Kidney (tissue), 14 donors: ENCODE measurements around the gene LPIN3. TPM values are rescaled to one million over a fixed set of nuclear protein-coding genes. Genes with fewer than 3 reads are reported as not detected.

Experiments
- DNase-seq, 5 donors: peaks; one replicate each; pipeline ENCODE4 v3.0.0-alpha.2; 2013 to 2020
- FAIRE-seq: peaks from 2 replicates; lab custom pipeline; 2012; peaks lifted over from hg19 to GRCh38; lab: Jason Lieb, UNC
- H3K27ac ChIP-seq, 2 donors: one replicate each; pipeline ENCODE4 v1.7.0; 2013; ENCODE audit warnings: low read depth in 2 of 2, low read length in 2 of 2, inconsistent platforms in 1 of 2
- H3K27me3 ChIP-seq: one replicate; pipeline ENCODE4 v1.7.1; 2013; ENCODE audit warnings: low read length, inconsistent platforms; ENCODE audit not compliant: control insufficient read depth, insufficient read depth
- H3K36me3 ChIP-seq, 3 donors: one replicate each; pipeline versions ENCODE4 v1.7.0 to v1.7.1; 2013; ENCODE audit warnings: low read length in 3 of 3, control low read depth in 1 of 3, inconsistent platforms in 1 of 3; ENCODE audit not compliant: insufficient read depth in 3 of 3, control insufficient read depth in 2 of 3
- H3K4me1 ChIP-seq, 3 donors: one replicate each; pipeline versions ENCODE4 v1.7.0 to v1.7.1; 2013; ENCODE audit warnings: low read length in 3 of 3, inconsistent platforms in 1 of 3, low read depth in 1 of 3; ENCODE audit not compliant: control insufficient read depth in 2 of 3, insufficient read depth in 2 of 3
- H3K4me3 ChIP-seq, 3 donors: one replicate each; pipeline versions ENCODE4 v1.7.0 to v1.8.1; 2013; ENCODE audit warnings: low read length in 3 of 3, control low read depth in 1 of 3, inconsistent platforms in 1 of 3
- H3K9ac ChIP-seq, 3 donors: one replicate each; pipeline versions ENCODE4 v1.7.0 to v1.7.1; 2013; ENCODE audit warnings: low read length in 3 of 3, control low read depth in 1 of 3, inconsistent platforms in 1 of 3
- H3K9me3 ChIP-seq, 3 donors: one replicate each; pipeline versions ENCODE4 v1.7.0 to v1.7.1; 2013; ENCODE audit warnings: low read length in 3 of 3, control low read depth in 1 of 3, inconsistent platforms in 1 of 3; ENCODE audit not compliant: control insufficient read depth in 2 of 3, insufficient read depth in 1 of 3
- CTCF ChIP-seq: IDR thresholded peaks from 3 replicates; pipeline ENCODE4 v1.5.1; 2012; ENCODE audit warnings: mild to moderate bottlenecking, moderate library complexity, borderline replicate concordance; ENCODE audit not compliant: insufficient read depth; ENCODE audit errors: extremely low read depth
- intact Hi-C: fragments of 100-400 bp; cut with DNase I; formaldehyde crosslinking; loops from one replicate; pipeline ENCODE4 v1.11.1; 2022
- polyA plus RNA-seq: library from polyadenylated mRNA; stranded (reverse); fragments of 350-450 nt; fragmentation: Illumina TruSeq; extraction: RNeasy Lipid Tissue Mini Kit (QIAGEN cat#74804); gene quantifications from one replicate; pipeline ENCODE4 v1.2.3, GENCODE V29; 2014; ENCODE audit warnings: low read depth, low replicate concordance; ENCODE audit not compliant: insufficient read depth
- total RNA-seq: library from RNA; stranded (reverse); fragmentation: NEBNext Ultra II Directional; extraction: Animal tissue kit (Norgen Biotek cat#: 25700); gene quantifications from one replicate; pipeline ENCODE4 v1.2.1, GENCODE V29; 2021
- donor health status: control.
- donor health status: control.
- donor health status: control.
- donor health status: control.
- donor health status: control.
- donor health status: DM: yes; HTN: yes; CAD: no.
- donor health status: Normal renal cell carcinoma (clear cell type).

LPIN3 gene
- total and polyA plus RNA-seq, 2 donors from 2014 or later, result 29.4 to 31.6 TPM

GRCh38 chr20:41407607-41408006 is 67.0 kb downstream of the LPIN3 start:
- no peak overlapping the region for H3K4me3 ChIP-seq
- no peaks in the 10 kb centered on the region for H3K9me3 ChIP-seq
- H3K9ac ChIP-seq, result no peak overlapping the region
- DNase-seq (no peak), FAIRE-seq (no peak)
- no peak for TF ChIP-seq CTCF
- H3K27ac ChIP-seq, result no peak overlapping the region
- H3K27me3 ChIP-seq, result no peaks in the 10 kb centered on the region
- peaks cover 7 to 70% (median 21%) of the 10 kb centered on the region in 3 donors for H3K36me3 ChIP-seq
- H3K4me1 ChIP-seq, result no peaks in the 10 kb centered on the region
- intact Hi-C loops, result no loop called here

- intact Hi-C loops, result no loop called here
- Histone ChIP-seq H3K4me1 (no peaks in the 10 kb centered on the region), H3K36me3 (peaks cover 7 to 72% (median 23%) of the 10 kb centered on the region in 3 donors), H3K9ac (no peak overlapping the region), H3K27me3 (no peaks in the 10 kb centered on the region), H3K27ac (no peak overlapping the region), H3K9me3 (no peaks in the 10 kb centered on the region), H3K4me3 (no peak overlapping the region)
- FAIRE-seq (no peak), DNase-seq (no peak)
- TF ChIP-seq CTCF, result no peak
These were observed 67.7 kb downstream of the LPIN3 start for GRCh38 chr20:41408156-41408794.

- DNase-seq, result peak in 4 of 5 donors; percentile 82 to 91 (median 84)
- H3K4me3 ChIP-seq, result no peak overlapping the region
These were observed 68.4 kb downstream of the LPIN3 start for GRCh38 chr20:41408986-41409385.

More at GRCh38 chr20:41408986-41409385, 68.4 kb downstream of the LPIN3 start:
- no peak for TF ChIP-seq CTCF
- FAIRE-seq, result no peak
- H3K9me3 ChIP-seq, result no peaks in the 10 kb centered on the region
- H3K4me1 ChIP-seq, result no peaks in the 10 kb centered on the region
- H3K27ac ChIP-seq, result no peak overlapping the region
- H3K9ac ChIP-seq, result no peak overlapping the region
- H3K27me3 ChIP-seq, result no peaks in the 10 kb centered on the region
- intact Hi-C loops, result no loop called here
- peaks cover 10 to 73% (median 27%) of the 10 kb centered on the region in 3 donors for H3K36me3 ChIP-seq

Other genes starting within 250 kb of the LPIN3 start
- gene PLCG1, start 203.3 kb upstream of the LPIN3 start, total RNA-seq, result 117 TPM
- gene PLCG1, start 203.3 kb upstream of the LPIN3 start, polyA plus RNA-seq, result 12.5 TPM
- 153 TPM for gene ZHX3, start 23.1 kb upstream of the LPIN3 start, total RNA-seq
- 24.7 TPM for gene ZHX3, start 23.1 kb upstream of the LPIN3 start, polyA plus RNA-seq
- gene EMILIN3, start 26.0 kb downstream of the LPIN3 start, total RNA-seq, result 0.50 TPM
- 0.32 TPM for gene EMILIN3, start 26.0 kb downstream of the LPIN3 start, polyA plus RNA-seq